NCI-H345 (cell line): ENCODE results near the gene ACVR1C.

Experiments used
- DNase-seq: peaks from one replicate; lab custom pipeline; 2025; lab: John Stamatoyannopoulos, UW

ACVR1C gene

GRCh38 chr2:157497638-157498314 is 130.9 kb downstream of the ACVR1C start:
- DNase-seq: peak; percentile 33

GRCh38 chr2:157492189-157492773 is 136.4 kb downstream of the ACVR1C start:
- DNase-seq: peak; percentile 70

GRCh38 chr2:157489983-157490382 is 138.7 kb downstream of the ACVR1C start:
- DNase-seq: no peak

- DNase-seq: no peak
Measured at GRCh38 chr2:157488877-157489276, 139.8 kb downstream of the ACVR1C start.

- DNase-seq: no peak
Measured at GRCh38 chr2:157487747-157488146, 140.9 kb downstream of the ACVR1C start.

- DNase-seq: no peak
Measured at GRCh38 chr2:157487271-157487610, 141.4 kb downstream of the ACVR1C start.

- DNase-seq: no peak
Measured at GRCh38 chr2:157486596-157487270, 141.9 kb downstream of the ACVR1C start.

GRCh38 chr2:157480182-157480961 is 148.3 kb downstream of the ACVR1C start:
- no peak for DNase-seq

- DNase-seq: no peak
Measured at GRCh38 chr2:157479081-157480027, 149.3 kb downstream of the ACVR1C start.

GRCh38 chr2:157477919-157478318 is 150.7 kb downstream of the ACVR1C start:
- DNase-seq: no peak

GRCh38 chr2:157476953-157477709 is 151.5 kb downstream of the ACVR1C start:
- DNase-seq: no peak
